Activated CD8-positive, alpha-beta memory T cell treated with anti-CD3 and anti-CD28 coated beads for 48 hours (primary cell): ENCODE results near the gene ACTR3.
"Not testable (repeated sequence)": the region's sequence is repeated elsewhere in the genome, so short reads cannot be mapped to it uniquely, and the experiment has no call there.

Experiments
- DNase-seq, 3 experiments: peaks; one replicate each; pipeline ENCODE4 v3.0.0-alpha.2; 2020; ENCODE audit warnings: low read depth in 2 of 3, low spot score in 2 of 3

The ACTR3 gene

DNA sequence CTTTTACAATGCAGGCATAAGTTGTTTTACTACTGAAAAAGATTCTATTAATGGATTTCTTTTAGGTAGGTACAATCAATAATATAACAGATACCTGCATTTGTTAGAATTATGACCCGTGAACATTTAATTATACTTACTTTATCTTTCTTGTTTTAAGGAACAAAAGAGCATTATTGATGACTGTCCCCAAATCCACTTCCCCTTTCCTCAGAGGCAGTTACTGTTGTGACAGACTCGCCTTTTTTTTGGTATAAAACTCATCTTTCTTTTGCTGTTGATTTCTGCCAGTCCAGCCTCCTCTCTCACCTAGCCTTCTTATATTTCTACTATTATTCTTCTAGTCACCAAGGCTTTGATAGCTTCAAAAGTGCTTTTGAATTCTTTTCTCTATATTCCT, 12.1 kb downstream of the ACTR3 start:
- DNase-seq = no peak

DNA sequence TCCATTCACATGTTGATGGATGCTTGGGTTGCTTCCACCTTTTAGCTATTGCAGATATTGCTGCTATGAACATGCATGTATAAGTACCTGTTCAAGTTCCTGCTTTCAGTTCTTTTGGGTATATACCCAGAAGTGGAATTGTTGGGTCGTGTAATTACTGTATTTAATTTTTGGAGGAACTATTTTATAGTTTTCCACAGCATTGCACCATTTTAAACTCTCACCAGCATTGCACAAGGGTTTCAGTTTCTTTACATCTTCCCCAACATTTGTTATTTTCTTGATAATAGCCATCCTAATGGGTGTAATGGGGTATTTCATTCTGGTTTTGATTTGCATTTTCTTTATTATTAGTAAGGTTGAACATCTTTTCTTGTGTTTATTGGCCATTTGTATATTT, 16.0 kb downstream of the ACTR3 start:
- DNase-seq = no peak

DNA sequence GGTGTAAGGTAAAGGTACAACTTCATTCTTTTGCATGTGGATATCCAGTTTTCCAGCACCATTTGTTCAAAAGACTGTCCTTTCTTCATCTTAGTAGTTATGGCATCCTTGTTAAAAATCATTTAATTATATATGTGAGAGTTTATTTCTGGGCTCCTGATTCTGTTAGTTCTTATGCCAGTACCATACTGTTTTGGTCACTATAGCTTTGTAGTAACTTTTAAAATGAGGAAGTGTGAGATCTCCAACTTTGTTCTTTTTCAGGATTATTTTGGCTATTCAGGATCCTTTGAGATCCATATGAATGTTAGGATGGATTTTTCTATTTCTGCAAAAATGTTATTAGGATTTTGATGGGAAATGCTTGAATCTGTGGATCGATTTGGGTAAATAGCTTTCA, 16.8 kb downstream of the ACTR3 start:
- DNase-seq = no peak

DNA sequence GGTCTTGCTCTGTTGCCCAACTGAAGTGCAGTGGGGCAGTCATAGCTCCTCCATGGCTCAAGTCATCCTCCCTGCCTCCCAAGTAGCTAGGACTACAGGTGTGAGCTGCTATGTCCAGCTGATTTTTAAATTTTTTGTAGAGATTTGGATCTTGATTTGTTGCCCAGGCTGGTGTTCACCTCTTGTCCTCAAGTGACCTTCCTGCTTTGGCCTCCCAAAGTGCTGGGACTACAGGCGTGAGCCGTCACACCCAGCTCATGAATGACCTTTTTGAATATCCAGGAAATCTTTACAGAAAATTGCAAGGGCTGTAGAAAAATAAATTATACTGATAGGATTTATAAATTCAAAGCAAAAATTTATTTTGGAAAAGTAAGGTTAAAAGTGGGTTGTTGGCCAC, 17.4 kb downstream of the ACTR3 start:
- DNase-seq = no peak

DNA sequence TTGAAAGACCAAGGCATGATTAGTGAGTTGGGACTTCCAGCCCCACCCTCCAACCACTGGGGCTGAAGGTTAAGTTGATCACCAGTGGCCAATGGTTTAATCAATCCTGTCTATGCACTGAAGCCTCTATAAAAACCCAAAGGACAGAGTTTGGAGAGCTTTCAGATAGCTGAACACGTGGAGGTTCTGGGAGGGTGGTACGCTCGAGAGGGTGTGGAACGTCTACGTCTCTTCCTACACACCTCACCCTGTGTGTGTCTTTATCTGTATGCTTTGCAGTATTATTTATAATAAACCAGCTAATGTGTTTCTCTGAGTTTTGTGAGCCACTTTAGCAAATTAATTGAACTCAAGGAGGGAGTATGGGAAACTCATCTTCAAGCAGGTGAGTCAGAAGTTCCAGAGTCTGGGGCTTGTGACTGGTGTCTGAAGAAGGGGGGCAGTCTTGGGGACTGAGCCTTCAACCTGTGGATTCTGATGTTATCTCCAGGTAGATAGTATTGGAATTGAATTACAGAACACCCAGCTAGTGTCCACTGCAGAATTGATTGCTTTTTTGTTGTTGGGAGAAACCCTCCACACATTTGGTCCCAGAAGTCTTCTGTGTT, 20.3 kb downstream of the ACTR3 start:
- peak in 1 of 3 experiments; percentile 23 for DNase-seq

DNA sequence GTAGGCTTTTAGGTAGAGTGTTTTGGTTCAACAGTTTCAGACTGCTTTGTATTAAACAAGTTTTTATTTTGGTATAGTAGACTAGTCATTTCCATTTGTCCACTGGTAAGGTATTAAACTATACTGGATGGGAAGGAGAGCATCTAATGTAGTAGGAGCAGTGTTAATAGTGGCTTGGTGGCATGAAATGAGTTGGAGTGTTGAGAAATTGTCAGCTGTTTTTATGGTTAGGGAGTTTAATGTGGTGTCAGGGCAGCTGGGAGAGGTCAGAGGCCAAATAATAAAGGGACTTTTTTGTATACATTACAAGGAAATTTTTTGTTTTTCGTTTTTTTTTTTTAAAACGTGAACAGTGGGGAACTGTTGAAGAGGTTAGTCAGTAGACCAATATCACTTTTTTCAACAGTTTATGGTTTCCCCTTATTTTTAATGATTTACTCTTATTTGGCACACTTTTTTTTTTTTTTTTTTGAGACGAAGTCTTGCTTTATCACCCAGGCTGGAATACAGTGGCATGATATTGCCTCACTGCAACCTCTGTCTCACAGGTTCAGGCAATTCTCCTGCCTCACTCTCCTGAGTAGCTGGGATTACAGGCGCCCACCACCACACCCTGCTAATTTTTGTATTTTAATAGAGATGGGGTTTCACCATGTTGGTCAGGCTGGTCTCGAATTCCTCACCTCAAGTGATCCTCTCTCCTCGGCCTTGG, 21.2 kb downstream of the ACTR3 start:
- DNase-seq = no peak

DNA sequence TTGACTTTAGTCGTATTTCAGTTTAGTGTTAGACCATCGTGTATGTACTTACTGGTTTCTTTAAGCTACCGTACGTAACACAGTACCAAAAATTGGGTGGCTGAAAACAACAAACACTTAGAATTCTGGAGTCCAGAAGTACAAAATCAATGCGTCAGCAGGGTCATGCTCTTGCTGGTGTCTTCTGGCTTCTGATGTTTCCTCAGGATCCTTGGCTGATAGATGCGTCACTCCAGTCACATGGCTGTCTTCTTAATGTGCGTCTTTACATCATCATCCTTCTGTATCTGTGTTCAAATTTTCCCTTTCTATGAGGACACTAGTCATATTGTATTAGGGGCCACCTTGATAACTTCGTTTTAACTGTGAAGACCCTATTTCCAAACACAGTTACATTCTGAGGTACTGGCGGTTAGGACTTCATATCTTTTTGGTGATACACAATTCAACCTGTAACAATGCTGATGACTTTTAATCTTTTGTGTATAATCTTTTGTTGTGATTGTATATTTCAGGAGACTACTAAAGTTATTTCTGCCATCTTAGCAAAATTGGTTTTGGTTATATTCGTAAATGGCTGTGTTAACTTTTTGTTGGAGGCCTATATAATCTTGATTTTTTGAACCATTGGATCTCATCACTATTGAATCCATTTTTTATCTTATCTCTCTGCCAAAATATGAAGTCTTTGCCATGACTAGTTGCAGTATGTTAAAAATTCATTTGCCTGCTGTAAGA, 25.4 kb downstream of the ACTR3 start:
- no peak for DNase-seq

DNA sequence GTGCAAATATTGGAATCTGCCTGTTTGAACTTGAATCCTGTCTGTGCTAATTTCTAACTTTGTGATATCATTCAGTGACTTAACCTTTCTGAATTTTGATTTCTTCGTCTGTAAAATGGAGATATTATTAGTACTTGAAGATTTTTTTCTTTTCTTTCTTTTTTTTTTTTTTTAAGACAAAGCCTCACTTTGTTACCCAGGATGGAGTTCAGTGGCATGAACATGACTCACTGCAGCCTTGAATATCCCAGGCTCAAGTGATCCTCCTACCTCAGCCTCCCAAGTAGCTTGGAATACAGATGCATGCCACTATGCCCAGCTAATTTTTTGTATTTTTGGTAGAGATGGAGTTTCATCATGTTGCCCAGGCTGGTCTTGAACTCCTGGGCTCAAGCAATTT, 28.3 kb downstream of the ACTR3 start:
- no peak for DNase-seq

DNA sequence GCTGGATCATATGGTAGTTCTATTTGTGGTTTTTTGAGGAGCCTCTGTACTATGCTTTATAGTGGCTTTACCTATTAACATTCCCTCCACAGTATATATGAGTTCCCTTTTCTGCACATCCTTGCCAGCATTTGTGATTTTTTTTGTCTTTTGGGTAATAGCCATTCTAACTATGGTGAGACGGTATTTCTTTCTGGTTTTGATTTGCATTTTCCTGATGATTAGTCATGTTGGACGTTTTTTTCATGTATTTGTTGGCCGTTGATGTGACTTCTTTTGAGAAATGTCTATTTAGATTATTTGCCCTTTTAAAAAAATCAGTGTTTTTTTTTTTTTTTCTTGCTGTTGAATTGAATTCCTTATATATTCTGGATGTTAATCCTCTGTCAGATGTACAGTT, 31.1 kb downstream of the ACTR3 start:
- DNase-seq = no peak

DNA sequence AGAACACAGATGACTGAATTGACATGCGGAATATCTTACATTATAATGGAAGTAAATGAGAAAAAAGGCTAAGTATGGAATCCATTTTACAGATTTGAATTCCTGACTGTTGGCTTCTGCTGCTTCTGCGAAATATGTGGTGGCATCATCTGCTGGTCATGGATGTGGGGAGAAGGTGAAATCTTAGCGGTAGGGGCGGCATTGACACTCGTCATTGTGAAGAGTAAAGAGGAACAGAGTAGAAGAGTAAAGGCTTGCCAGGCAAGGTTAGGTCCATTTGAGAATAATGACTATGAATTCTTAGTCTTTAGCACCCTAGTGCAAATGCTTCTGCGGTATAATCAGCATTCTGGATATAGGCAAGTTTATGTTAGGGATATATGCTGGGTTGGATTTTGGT, 32.4 kb downstream of the ACTR3 start:
- DNase-seq = no peak

DNA sequence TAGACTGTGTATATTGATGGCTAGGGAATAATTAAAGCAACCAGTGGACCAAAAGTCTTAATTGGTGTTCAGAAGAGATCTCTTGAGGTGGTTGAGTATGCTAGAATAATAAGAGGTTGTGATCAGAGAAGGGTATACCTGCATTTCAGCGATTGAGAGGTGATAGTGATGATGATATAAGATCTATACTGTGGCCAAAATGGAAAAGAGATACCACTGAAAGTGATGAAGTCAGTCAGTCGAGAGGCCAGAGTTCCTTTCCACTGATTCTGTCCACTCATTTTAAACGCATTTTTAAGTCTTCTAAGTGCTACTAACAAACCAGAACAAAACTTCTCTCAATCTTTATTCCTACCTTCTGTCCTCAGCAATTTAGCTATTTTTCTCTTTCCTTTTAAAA, 32.9 kb downstream of the ACTR3 start:
- no peak for DNase-seq

DNA sequence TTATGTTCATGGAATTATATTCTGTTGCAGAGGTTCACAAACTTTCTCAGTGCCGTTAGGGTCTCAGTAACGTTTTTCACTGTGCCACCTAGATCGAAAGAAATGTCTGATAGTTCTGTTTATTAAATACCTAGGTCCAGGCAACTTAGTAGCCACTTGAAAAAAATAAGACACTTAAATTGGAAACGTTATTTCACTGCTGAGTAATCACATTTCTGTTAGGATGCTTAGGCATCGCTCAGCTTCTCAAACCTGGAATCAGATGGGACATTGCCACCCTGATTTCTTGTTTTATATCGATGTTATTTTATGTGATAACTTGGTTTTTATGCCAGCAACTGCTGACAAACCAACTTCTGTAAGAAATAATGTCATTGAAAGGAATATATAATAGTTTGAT, 36.0 kb downstream of the ACTR3 start:
- DNase-seq = no peak

DNA sequence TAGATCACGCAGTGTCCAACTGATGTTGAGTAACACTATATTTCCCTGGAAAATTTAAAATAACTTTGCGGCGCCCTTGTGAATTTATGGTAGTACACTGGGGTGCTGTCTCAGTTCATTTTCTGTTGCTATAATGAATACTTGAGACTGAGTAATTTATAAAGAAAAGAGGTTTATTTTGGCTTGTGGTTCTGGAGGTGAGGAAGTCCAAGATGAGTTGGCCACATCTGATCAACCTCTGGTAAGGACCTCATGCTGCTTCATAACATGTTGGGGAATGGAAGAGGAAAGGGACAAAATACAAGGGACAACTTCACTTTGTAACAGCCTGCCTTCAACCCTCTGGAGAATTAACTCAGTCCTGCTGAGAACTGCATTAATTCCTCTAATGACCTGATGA, 36.4 kb downstream of the ACTR3 start:
- DNase-seq = no peak

DNA sequence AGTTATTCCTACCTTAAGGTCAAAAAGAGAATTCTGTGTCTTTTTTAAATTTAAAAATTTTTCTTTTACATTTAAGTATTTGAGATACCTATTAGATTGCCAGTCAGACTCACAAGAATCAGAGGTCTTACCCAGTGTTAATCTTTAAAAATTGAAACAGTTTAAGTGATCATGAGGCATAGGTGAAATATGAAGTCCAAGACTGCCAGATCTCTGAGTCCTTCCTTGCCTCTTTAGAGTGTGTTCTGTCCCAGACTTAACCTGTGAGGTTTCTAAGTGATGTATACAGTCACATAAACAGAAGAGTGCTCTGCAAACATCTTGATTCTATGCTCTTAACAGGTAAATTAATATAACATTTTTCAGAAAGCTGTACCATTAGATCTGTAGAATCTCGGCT, 40.6 kb downstream of the ACTR3 start:
- DNase-seq = no peak

DNA sequence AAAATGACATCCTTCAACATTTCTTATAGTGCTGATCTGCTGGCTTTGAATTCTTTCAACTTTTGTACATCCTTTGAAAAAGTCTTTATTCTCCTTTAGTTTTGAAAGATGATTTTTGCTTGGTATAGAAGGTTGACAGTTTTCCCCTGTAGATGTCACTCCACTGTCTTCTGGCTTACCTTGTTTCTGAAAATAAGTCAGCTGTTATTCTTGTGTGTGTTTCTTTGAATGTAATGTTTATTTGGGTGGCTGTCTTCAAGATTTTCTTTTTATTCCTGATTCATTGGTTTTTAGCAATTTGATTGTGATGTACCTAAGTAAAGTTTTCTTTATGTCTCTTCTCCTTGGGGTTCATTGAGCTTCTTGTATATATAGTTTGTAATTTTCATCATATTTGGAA, 47.6 kb downstream of the ACTR3 start:
- no peak for DNase-seq

DNA sequence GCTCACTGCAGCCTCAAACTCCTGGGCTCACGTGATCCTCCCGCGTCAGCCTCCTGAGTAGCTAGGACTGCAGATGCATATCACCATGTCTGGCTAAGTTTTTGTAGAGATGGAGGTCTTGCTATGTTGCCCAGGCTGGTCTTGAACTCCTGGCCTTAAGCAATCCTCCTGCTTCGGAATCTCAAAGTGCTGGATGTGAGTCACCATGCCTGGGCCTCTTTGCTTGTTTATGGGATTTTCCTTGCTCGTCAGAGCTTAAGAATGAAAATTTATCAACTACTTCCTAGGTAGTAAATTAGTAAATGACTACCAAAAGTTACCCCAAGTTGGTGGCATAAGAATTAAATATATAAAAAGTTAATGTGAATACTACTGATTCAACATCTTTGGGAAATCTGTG, 51.0 kb downstream of the ACTR3 start:
- no peak for DNase-seq

DNA sequence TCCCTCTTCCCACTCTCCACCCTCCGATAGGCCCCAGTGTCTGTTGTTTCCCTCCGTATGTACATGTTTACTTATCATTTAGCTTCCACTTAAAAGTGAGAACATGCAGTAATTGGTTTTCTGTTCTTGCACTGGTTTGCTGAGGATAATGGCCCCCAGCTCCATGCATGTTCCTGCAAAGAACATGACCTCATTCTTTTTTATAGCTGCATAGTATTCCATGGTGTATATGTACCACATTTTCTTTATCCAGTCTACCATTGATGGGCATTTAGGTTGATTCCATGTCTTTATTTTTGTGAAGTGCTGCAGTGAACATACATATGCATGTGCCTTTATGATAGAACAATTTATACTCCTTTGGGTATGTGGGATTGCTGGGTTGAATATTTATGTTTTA, 55.9 kb downstream of the ACTR3 start:
- not testable (repeated sequence) for DNase-seq

DNA sequence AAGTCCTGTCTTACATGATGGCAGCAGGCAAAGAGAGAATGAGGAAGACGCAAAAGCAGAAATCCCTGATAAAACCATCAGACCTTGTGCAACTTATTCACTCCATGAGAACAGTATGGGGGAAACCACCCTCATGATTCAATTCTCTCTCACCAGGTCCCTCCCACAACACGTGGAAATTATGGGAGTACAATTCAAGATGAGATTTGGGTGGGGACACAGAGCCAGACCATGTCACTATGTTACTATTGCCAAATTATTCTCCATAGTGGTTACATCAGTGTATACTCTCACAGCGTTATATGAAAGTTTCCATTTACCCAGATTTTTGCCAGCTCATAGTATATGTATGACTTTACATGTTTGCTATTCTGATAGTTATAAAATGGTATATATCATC, 61.0 kb downstream of the ACTR3 start:
- DNase-seq = not testable (repeated sequence)

DNA sequence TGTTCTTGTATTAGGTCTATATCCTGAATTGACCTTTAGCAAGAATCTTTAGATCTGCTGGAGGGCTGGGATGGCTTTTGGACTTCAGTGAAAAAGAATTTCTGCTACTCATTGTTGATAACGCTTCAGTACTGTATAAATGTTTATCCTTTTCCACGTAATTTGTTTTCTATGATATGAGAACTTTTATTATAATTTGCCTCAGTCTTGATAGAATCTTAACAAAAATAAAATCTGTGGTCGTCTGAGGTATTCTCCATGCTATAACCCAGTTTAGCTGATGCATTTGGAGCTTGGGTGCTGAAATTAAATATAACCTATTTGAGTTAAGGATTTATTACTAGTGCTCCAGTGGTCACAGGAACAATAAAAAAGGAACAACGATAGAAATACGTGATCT, 71.1 kb downstream of the ACTR3 start:
- DNase-seq = no peak

DNA sequence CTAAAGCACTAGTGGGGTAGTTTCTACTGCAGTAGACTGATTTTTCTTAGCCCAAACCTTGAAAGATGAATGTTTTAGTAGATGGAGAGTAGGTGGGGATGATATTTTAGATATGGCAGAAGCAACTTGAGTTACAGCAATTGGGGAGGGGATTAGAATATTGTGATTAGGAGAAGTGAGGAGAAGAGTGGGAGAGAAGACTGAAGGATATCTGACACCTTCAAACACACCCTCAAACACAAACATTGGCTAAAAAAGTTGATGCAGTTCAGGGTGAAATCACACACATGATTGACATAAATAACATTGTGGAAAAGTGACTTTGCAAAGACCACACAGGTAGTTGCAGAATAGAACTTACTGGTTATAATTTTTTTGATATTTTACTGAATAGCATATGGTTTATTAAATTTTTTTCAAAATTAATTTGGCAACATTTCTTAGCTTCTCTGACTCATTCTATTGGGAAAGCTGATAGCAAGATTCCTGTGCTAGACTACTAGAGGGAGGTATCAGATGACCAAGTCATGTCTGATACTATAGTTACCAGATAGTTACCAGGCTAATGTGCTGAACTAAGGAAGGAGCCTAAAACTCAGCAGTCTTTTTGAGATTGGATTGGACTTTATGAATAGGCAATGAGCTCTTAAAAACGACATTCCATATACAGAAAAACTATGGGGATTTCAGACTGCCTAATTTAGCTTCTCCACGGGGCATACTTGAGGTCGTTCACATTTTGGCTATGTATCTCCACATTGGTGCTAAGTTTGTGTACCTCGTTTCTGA, 73.0 kb downstream of the ACTR3 start:
- DNase-seq = no peak

DNA sequence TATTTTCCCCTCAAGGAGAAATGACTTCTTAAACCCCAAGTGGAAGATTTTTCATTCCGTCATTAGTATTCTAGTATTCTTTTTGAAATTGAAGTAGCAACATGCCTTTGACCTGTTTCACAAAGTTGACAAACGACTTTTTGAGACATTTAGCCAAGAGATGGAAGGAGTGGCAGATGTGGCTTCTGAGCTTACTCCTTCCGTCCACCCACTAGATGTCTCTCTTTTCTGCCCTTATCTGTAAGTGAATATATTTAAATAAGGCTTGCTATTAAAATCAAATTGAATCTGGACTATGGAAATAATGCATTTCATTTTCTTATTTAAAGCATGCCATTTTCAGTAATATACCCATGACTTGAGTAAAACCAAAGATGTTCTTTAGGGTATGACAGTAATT, 74.1 kb downstream of the ACTR3 start:
- no peak for DNase-seq

DNA sequence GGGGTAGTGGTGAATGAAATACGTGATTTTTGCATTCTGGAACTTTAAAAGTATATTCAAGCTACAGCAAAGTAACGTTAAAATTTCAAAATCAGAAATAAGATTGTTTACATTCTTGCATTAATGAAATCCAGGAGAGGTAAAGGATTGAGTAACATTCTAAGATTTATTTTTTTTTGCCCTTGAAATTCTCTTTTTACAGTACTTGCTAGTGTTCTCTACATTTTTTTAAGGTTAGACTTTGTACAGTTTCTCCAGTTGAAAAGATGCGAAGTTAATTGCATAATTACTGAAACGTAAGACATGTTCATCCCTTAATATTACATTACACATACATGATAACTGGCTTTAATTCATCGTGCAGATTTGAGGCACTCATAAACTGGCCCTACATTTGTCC, 74.5 kb downstream of the ACTR3 start:
- no peak for DNase-seq
